NCI-H1930 (cell line): ENCODE results near the gene SUN1.
"Not testable (repeated sequence)": the region's sequence is repeated elsewhere in the genome, so short reads cannot be mapped to it uniquely, and the experiment has no call there.

Experiments used
- DNase-seq, 2 experiments: peaks; one replicate each; lab custom pipeline; 2025; lab: John Stamatoyannopoulos, UW

The SUN1 gene

DNA sequence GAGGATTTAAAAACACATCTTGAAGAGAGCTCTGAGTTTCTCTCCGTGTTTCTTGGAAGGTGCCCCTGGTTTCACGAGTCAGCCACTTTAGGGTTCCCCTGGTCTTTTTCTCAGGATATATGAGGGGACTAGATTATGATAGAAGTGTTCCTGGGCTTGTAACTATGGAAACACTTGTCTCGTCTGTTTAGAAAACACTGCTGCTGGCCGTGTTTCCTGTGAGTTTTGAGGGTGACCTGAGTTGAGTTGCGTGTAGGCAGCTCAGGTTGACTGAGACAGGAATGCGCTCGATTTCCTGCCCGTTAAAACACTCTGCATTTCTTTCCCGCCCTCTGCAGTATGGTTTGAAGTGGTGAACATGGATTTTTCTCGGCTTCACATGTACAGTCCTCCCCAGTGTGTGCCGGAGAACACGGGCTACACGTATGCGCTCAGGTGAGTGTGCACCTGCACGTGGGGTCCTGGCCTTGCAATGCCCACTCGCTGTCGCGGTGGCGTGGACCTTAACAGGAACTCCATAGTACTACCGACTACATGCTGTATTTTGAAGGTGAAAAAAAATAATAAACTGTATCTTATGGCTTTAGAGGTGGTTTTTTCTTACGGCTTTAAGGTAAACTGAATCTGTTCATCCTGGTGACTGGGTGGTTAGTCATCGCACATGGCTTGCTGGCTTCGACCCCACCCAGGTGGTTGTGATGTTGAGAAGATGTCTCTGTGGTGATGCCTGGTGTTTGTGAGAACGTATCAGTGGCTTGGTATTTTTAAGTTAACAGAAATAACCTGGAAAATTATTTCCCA lies at the start of gene SUN1:
TSS of gene SUN1 (plus strand) at position 310 of the 801 bp plus-strand sequence. CDS start at position 359, 49 bp downstream.
- DNase-seq = no peak

GRCh38 chr7:782718-783449 lies 49.4 kb upstream of the SUN1 start:
- DNase-seq = no peak

- no peak for DNase-seq
Observed at GRCh38 chr7:783556-784490, 48.5 kb upstream of the SUN1 start.

DNA sequence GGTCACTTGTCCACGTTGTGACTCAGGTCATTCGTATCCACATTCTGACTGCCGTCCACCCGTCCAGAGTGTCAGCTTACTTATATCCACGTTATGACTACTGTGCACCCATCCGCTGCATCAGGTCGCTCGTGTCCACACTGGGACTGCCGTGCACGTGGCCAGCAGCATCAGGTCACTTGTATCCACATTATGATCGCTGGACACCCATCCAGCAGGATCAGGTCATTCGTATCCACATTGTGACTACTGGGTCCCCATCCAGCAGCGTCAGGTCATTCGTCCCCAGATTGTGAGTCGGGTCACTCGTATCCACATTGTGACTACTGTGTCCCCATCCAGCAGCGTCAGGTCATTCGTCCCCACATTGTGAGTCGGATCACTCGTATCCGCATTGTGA lies 47.3 kb upstream of the SUN1 start:
- DNase-seq = no peak

GRCh38 chr7:785416-785815 lies 46.9 kb upstream of the SUN1 start:
- no peak for DNase-seq

GRCh38 chr7:786472-787255 lies 45.6 kb upstream of the SUN1 start:
- peak in 1 of 2 experiments; percentile 32 for DNase-seq

DNA sequence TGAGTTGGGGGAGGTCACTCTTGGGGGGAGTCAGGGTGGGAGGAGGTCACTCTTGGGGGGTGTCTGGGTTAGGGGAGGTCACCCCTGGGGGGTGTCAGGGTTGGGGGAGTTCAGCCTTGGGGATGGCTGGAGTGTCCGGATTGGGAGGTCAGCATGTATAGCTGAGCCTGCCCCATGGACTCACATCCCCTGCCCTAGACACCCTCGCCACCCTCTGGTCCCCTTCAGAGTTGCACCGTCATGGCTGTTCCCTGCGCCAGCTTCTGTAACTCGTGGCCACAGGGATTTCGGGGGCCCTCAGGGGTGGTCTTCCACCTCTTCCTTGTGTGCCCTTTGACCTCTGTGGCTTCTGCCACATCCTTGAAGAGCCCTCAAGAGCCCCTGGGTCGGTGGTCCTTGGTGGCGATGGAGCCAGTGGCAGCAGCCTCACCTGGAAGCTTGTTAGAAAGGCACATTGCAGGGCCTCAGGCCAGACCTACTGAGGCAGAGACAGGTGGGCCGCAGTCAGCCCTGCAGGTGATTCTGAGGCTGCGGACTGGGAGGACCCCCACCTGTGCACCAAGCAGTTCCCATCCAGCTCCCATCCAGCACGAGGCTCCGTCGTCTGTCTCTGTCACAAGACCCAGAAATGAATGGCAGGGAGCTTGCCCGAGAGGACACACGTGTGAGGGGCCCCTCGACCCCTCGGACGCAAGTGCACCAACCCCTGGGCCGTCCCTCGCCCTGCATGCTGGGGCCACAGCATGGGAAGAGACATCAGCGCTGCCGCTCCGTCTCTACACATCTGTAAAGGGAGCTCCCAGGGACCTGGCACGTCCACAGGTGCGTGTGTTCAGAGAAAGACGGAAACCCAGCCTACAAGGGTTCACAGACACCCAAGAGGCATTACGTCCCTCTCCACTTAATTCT lies 44.7 kb upstream of the SUN1 start:
- DNase-seq = no peak

GRCh38 chr7:791519-791918 lies 40.8 kb upstream of the SUN1 start:
- DNase-seq = no peak

- no peak for DNase-seq
Observed at GRCh38 chr7:794207-794606, 38.1 kb upstream of the SUN1 start.

GRCh38 chr7:794671-795329 lies 37.5 kb upstream of the SUN1 start:
- DNase-seq = no peak

GRCh38 chr7:796434-797169 lies 35.7 kb upstream of the SUN1 start:
- not testable (repeated sequence) for DNase-seq

GRCh38 chr7:798921-799470 lies 33.3 kb upstream of the SUN1 start:
- DNase-seq = no peak

DNA sequence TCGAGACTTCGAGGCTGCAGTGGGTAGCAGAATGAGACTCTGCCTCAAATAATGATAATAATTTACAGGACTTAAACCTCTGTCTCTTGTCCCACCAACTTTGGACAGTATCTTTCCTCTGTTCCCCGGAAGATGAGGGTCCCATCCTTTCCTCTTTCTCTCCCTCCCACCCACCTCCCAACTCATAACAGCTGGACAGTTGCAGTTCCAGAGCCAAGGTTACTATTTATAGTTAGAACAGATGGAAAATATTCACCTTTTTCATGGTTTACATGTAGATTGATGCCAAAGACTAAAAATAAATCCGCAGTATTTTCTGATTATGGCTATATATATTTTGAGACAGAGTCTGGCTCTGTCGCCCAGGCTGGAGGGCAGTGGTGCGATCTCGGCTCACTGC lies 31.6 kb upstream of the SUN1 start:
- no peak for DNase-seq

- DNase-seq = not testable (repeated sequence)
Observed at GRCh38 chr7:801351-801750, 30.9 kb upstream of the SUN1 start.

GRCh38 chr7:801940-802381 lies 30.3 kb upstream of the SUN1 start:
- no peak for DNase-seq

DNA sequence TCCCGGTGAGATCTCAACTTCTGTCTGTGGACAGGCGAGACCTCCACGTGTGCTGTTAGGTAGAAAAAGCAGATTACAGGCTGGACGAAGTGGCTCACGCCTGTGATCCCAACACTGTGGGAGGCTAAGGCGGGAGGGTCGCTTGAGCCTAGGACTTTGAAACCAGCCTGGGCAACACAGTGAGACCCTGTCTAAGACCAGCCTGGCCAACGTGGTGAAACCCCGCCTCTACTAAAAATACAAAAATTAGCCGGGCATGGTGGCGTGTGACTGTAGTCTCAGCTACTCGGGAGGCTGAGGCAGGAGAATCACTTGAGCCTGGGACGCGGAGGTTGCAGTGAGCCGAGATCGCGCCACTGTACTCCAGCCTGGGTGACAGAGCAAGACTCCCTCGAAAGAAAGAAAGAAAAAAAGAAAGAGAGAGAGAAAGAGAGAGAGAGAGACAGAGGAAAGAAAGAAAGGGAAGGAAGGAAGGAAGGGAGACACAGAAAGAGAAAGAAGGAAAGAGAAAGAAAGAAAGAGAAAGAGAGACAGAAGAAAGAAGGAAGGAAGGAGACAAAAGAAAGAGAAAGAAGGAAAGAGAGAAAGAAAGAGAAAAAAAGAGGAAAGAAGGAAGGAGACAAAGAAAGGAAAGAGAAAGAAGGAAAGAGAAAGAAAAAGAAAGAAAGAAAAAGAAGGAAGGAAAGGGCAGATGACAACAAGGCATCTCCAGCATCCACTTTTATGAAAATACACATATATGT lies 29.6 kb upstream of the SUN1 start:
- no peak for DNase-seq

DNA sequence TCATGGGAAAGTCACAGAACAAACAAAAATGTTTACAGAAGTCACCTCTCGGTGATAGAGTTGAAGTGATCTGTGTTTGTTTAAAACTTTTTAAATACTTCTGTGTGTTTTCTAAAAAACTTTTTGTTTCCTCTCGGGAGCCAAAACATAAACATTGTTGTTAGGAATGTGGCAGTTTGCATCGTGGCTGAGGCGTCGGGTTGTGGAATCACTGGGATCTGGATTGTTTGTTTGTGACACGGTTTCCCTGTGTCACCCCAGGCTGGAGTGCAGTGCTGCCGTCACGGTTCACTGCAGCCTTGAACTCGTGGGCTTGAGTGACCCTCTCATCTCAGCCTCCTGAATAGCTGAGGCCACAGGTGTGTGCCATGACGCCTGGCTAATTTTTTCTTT lies 29.0 kb upstream of the SUN1 start:
- DNase-seq = no peak

DNA sequence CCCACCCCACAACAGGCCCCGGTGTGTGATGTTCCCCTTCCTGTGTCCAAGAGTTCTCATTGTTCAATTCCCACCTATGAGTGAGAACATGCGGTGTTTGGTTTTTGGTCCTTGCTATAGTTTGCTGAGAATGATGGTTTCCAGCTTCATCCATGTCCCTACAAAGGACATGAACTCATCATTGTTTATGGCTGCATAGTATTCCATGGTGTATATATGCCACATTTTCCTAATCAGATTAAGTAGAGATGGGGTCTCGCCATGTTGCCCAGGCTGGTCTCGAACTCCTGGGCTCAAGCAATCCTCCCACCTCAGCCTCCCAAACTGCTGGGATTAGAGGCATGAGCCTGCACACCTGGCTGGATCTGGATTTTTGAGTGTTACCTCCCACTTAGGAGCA lies 28.5 kb upstream of the SUN1 start:
- not testable (repeated sequence) for DNase-seq
